Gastrocnemius medialis (tissue), 4 donors: Measurements from ENCODE around the gene CCDC92.

Experiments used
- POLR2A ChIP-seq, 2 donors: fragments of 450-650 bp; IDR thresholded peaks; one replicate each; pipeline ENCODE4 v1.6.1; 2017; ENCODE audit warnings: antibody characterized with exemption in 2 of 2, mild to moderate bottlenecking in 2 of 2, moderate library complexity in 2 of 2
- TF ChIP-seq, protein P1 (sequence below), 5 experiments: fragments of 450-650 bp in 3 of 5; fragments of 200-600 bp in 2 of 5; sonication (generic) in 2 of 5; IDR thresholded peaks in 4 of 5; conservative IDR thresholded peaks in 1 of 5; 1 replicate in 4 of 5; 2 replicates in 1 of 5; pipeline ENCODE4 v1.5.1; 2016 to 2019; ENCODE audit warnings: antibody characterized with exemption in 5 of 5, mild to moderate bottlenecking in 3 of 5, moderate library complexity in 3 of 5

GRCh38 chr12:124006846-124007713, 34.4 kb upstream of the CCDC92 start:
- TF ChIP-seq, protein P1, sequence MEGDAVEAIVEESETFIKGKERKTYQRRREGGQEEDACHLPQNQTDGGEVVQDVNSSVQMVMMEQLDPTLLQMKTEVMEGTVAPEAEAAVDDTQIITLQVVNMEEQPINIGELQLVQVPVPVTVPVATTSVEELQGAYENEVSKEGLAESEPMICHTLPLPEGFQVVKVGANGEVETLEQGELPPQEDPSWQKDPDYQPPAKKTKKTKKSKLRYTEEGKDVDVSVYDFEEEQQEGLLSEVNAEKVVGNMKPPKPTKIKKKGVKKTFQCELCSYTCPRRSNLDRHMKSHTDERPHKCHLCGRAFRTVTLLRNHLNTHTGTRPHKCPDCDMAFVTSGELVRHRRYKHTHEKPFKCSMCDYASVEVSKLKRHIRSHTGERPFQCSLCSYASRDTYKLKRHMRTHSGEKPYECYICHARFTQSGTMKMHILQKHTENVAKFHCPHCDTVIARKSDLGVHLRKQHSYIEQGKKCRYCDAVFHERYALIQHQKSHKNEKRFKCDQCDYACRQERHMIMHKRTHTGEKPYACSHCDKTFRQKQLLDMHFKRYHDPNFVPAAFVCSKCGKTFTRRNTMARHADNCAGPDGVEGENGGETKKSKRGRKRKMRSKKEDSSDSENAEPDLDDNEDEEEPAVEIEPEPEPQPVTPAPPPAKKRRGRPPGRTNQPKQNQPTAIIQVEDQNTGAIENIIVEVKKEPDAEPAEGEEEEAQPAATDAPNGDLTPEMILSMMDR (IDR thresholded peaks at IDR 0.05 in 4 of 5, conservative IDR thresholded peaks at IDR 0.05 in 1 of 5), result no peak
- TF ChIP-seq POLR2A (IDR thresholded peaks at IDR 0.05), result no peak
